Limb (tissue), 2 donors: ENCODE measurements around the gene KLK8.

Experiments
- DNase-seq, 2 donors: peaks; one replicate each; pipeline ENCODE4 v3.0.0-alpha.2; 2016; ENCODE audit errors: extremely low spot score in 2 of 2

KLK8 gene

GRCh38 chr19:51001515-51001914 lies at the start of gene KLK8:
Gene KLK8, minus strand, starts transcription at chr19:51001604. Its CDS starts 437 bp downstream, at chr19:51001167.
- no peak for DNase-seq

GRCh38 chr19:51047031-51047335 lies 45.6 kb upstream of the KLK8 start:
- no peak for DNase-seq

GRCh38 chr19:51044327-51044726 lies 42.9 kb upstream of the KLK8 start:
- DNase-seq, result no peak

GRCh38 chr19:51043497-51043896 lies 42.1 kb upstream of the KLK8 start:
- no peak for DNase-seq

- DNase-seq, result no peak
Observed at GRCh38 chr19:51040151-51040550, 38.7 kb upstream of the KLK8 start.

- no peak for DNase-seq
Observed at GRCh38 chr19:51036519-51036918, 35.1 kb upstream of the KLK8 start.

- DNase-seq, result no peak
Observed at GRCh38 chr19:51034704-51035103, 33.3 kb upstream of the KLK8 start, which contains the start of gene KLK12. Gene KLK12, minus strand, starts transcription at chr19:51035002. Its CDS starts 381 bp downstream, at chr19:51034621.

GRCh38 chr19:51031880-51032225 lies 30.4 kb upstream of the KLK8 start:
- DNase-seq, result no peak

GRCh38 chr19:51031220-51031879 lies 29.9 kb upstream of the KLK8 start:
- no peak for DNase-seq

- DNase-seq, result no peak
Observed at GRCh38 chr19:51030631-51031030, 29.2 kb upstream of the KLK8 start.

- DNase-seq, result no peak
Observed at GRCh38 chr19:51029718-51030117, 28.3 kb upstream of the KLK8 start.

GRCh38 chr19:51027873-51028272 lies 26.5 kb upstream of the KLK8 start:
- no peak for DNase-seq

- no peak for DNase-seq
Observed at GRCh38 chr19:51027126-51027806, 25.9 kb upstream of the KLK8 start.

GRCh38 chr19:51026554-51026831 lies 25.1 kb upstream of the KLK8 start, which contains the start of gene KLK11:
Gene KLK11, minus strand, starts transcription at chr19:51026616. Its CDS starts 985 bp downstream, at chr19:51025631.
- DNase-seq, result no peak

GRCh38 chr19:51025809-51026553 lies 24.6 kb upstream of the KLK8 start:
- no peak for DNase-seq

GRCh38 chr19:51025401-51025800 lies 24.0 kb upstream of the KLK8 start:
- DNase-seq, result no peak

- no peak for DNase-seq
Observed at GRCh38 chr19:51024924-51025323, 23.5 kb upstream of the KLK8 start.

GRCh38 chr19:51023946-51024345 lies 22.5 kb upstream of the KLK8 start:
- no peak for DNase-seq

GRCh38 chr19:51022526-51022925 lies 21.1 kb upstream of the KLK8 start:
- DNase-seq, result no peak

GRCh38 chr19:51020988-51021651 lies 19.7 kb upstream of the KLK8 start:
- DNase-seq, result peak in 1 of 2 donors; percentile 12

- DNase-seq, result no peak
Observed at GRCh38 chr19:51019544-51019925, 18.1 kb upstream of the KLK8 start, which contains the start of gene KLK10. Gene KLK10, minus strand, starts transcription at chr19:51019709. Its CDS starts 579 bp downstream, at chr19:51019130.
